Mesendoderm (in vitro differentiated cells): ENCODE results near the gene PLEKHA5.
"Not testable (repeated sequence)": the region's sequence is repeated elsewhere in the genome, so short reads cannot be mapped to it uniquely, and the experiment has no call there.

Experiments
- DNase-seq: peaks from one replicate; pipeline ENCODE4 v3.0.0; 2013
- H2AK5ac ChIP-seq: 2 replicates; pipeline ENCODE4 v1.6.1; 2013; ENCODE audit warnings: low read length, inconsistent platforms
- H2BK120ac ChIP-seq: 2 replicates; pipeline ENCODE4 v1.6.1; 2013; ENCODE audit warnings: low read depth, mild to moderate bottlenecking, low read length, moderate library complexity, mixed read lengths
- H2BK15ac ChIP-seq: replicated peaks from 2 replicates; pipeline ENCODE4 v1.6.1; 2013; ENCODE audit warnings: low read depth, mild to moderate bottlenecking, moderate library complexity
- H2BK5ac ChIP-seq: 2 replicates; pipeline ENCODE4 v1.6.1; 2013; ENCODE audit warnings: low read length, inconsistent platforms
- H3K18ac ChIP-seq: 2 replicates; pipeline ENCODE4 v1.6.1; 2013; ENCODE audit warnings: mild to moderate bottlenecking, low read length, mixed read lengths
- H3K23ac ChIP-seq: one replicate; pipeline ENCODE4 v1.6.1; 2013; ENCODE audit warnings: low read length
- H3K27ac ChIP-seq: 2 replicates; pipeline ENCODE4 v1.5.1; 2013; ENCODE audit warnings: low read depth, mild to moderate bottlenecking, inconsistent platforms, low read length, moderate library complexity
- H3K27me3 ChIP-seq: 2 replicates; pipeline ENCODE4 v1.6.1; 2013; ENCODE audit warnings: low read length, control low read depth, mild to moderate bottlenecking, inconsistent platforms; ENCODE audit not compliant: insufficient read depth, poor library complexity
- H3K36me3 ChIP-seq: 2 replicates; pipeline ENCODE4 v1.6.1; 2013; ENCODE audit warnings: low read length, inconsistent platforms; ENCODE audit not compliant: control insufficient read depth, insufficient read depth
- H3K4ac ChIP-seq: one replicate; pipeline ENCODE4 v1.6.1; 2013; ENCODE audit warnings: low read depth, mild to moderate bottlenecking, low read length, moderate library complexity
- H3K4me1 ChIP-seq: 2 replicates; pipeline ENCODE4 v1.6.1; 2013; ENCODE audit warnings: low read depth, low read length, inconsistent platforms; ENCODE audit not compliant: control insufficient read depth
- H3K4me2 ChIP-seq: 2 replicates; pipeline ENCODE4 v1.6.1; 2013; ENCODE audit warnings: low read length
- H3K4me3 ChIP-seq: 2 replicates; pipeline ENCODE4 v1.5.1; 2013; ENCODE audit warnings: mild to moderate bottlenecking, low read length
- H3K56ac ChIP-seq: one replicate; pipeline ENCODE4 v1.6.1; 2013; ENCODE audit warnings: low read length
- H3K79me1 ChIP-seq: 2 replicates; pipeline ENCODE4 v1.6.1; 2013; ENCODE audit warnings: low read length, inconsistent platforms
- H3K79me2 ChIP-seq: 2 replicates; pipeline ENCODE4 v1.6.1; 2013; ENCODE audit warnings: mild to moderate bottlenecking, low read length; ENCODE audit not compliant: control insufficient read depth, insufficient read depth
- H3K9ac ChIP-seq: 2 replicates; pipeline ENCODE4 v1.6.1; 2013; ENCODE audit warnings: low read length, inconsistent platforms
- H4K5ac ChIP-seq: one replicate; pipeline ENCODE4 v1.6.1; 2013; ENCODE audit warnings: low read length
- H4K8ac ChIP-seq: one replicate; pipeline ENCODE4 v1.6.1; 2013; ENCODE audit warnings: low read depth, mild to moderate bottlenecking, control low read depth, low read length, moderate library complexity
- WGBS: extraction: QIAGEN DNeasy Blood & Tissue Kit; methylation state at CpG from one replicate; pipeline ENCODE4 v1.1.7; 2013; ENCODE audit warnings: low lambda C conversion rate, missing lambda C conversion rate; ENCODE audit not compliant: insufficient coverage; ENCODE audit errors: extremely low coverage; 5-methylcytosine and 5-hydroxymethylcytosine counted together

The PLEKHA5 gene

DNA sequence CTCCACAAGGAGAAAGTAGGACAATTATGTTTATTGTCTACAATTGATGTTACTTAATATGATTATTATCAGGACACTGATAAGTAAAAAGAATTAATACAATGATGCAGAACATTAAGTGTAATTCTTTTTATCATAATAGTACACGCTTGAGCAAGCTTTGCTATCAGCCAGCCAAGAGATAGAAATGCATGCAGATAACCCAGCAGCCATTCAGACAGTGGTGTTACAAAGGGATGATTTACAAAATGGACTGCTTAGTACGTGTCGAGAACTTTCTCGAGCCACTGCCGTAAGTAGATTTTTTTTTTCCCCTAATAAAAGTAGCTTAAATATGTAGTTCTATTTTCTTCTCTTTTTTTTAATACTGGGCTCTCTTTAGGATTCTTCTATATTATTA lies 192.8 kb downstream of the PLEKHA5 start:
- DNase-seq: peak; percentile 27
- Histone ChIP-seq H3K9ac (no peak overlapping the region), H3K56ac (no peak overlapping the region), H3K36me3 (no peaks in the 10 kb centered on the region), H2BK120ac (no peak overlapping the region), H3K23ac (no peak overlapping the region), H3K4me2 (no peak overlapping the region), H3K4me3 (no peak overlapping the region), H3K27ac (no peak overlapping the region), H3K4me1 (no peaks in the 10 kb centered on the region), H2BK15ac (no peak overlapping the region), H4K8ac (no peak overlapping the region), H2AK5ac (no peak overlapping the region), H3K18ac (no peak overlapping the region), H3K79me2 (no peaks in the 10 kb centered on the region), H3K79me1 (no peaks in the 10 kb centered on the region), H3K4ac (no peak overlapping the region), H3K27me3 (no peaks in the 10 kb centered on the region), H4K5ac (no peak overlapping the region), H2BK5ac (no peak overlapping the region)
- no CpG with 5 or more reads among the region's 5 CpGs for WGBS

DNA sequence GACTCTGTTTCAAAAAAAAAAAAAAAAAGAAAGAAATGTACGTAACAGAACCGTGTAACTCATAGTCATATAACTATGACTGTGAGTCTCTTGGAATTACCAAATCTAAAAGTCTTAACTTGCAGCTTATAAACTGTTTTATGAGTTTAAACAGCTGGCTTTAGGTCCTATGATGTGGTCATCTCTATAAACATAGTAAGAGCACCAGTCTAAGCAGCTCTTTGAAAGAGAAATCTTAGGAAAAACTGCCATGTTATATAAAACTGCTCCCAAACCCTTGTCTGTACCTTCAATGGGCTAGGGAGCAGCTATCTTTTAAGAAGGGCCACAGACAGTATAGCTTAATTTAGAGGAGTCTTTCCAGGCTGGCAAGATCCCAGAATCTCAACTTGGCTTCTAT lies 194.3 kb downstream of the PLEKHA5 start:
- no peak overlapping the region for H4K8ac ChIP-seq
- no peak overlapping the region for H3K4ac ChIP-seq
- no peaks in the 10 kb centered on the region for H3K4me1 ChIP-seq
- H3K36me3 ChIP-seq: no peaks in the 10 kb centered on the region
- H2BK15ac ChIP-seq: no peak overlapping the region
- no peaks in the 10 kb centered on the region for H3K27me3 ChIP-seq
- H3K79me2 ChIP-seq: no peaks in the 10 kb centered on the region
- H3K4me3 ChIP-seq: no peak overlapping the region
- no peak overlapping the region for H3K4me2 ChIP-seq
- H3K9ac ChIP-seq: no peak overlapping the region
- no peak overlapping the region for H3K27ac ChIP-seq
- no peak overlapping the region for H4K5ac ChIP-seq
- WGBS: no CpG with 5 or more reads among the region's 2 CpGs
- no peak overlapping the region for H2AK5ac ChIP-seq
- no peak overlapping the region for H2BK5ac ChIP-seq
- no peaks in the 10 kb centered on the region for H3K79me1 ChIP-seq
- no peak overlapping the region for H3K18ac ChIP-seq
- no peak overlapping the region for H3K56ac ChIP-seq
- H2BK120ac ChIP-seq: no peak overlapping the region
- DNase-seq: no peak
- H3K23ac ChIP-seq: no peak overlapping the region

DNA sequence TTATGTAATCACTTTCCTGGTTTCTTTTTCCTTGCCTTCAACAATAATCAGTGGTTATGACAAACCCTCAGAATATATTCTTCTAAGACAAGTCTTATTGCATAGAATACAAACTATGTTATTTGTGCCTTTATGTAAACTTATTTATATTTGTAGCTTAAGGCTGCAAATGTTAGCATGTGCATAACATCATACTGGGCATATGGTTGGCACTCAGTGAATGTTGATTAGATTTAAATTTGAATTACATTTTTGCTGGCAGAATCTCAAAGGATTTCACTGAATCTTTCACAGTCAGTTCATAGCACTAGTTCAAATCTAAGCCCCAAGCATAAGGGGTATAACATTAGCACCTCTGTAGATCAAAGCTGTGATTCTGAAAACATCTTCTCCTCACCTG lies 196.6 kb downstream of the PLEKHA5 start:
- no peak overlapping the region for H3K4ac ChIP-seq
- H2BK120ac ChIP-seq: no peak overlapping the region
- H4K5ac ChIP-seq: no peak overlapping the region
- no peak overlapping the region for H2AK5ac ChIP-seq
- H2BK15ac ChIP-seq: no peak overlapping the region
- H3K4me3 ChIP-seq: no peak overlapping the region
- no peaks in the 10 kb centered on the region for H3K79me2 ChIP-seq
- no peak overlapping the region for H3K23ac ChIP-seq
- no peaks in the 10 kb centered on the region for H3K36me3 ChIP-seq
- H3K4me2 ChIP-seq: no peak overlapping the region
- DNase-seq: no peak
- H3K79me1 ChIP-seq: no peaks in the 10 kb centered on the region
- no peaks in the 10 kb centered on the region for H3K4me1 ChIP-seq
- no peak overlapping the region for H3K9ac ChIP-seq
- no peak overlapping the region for H2BK5ac ChIP-seq
- no peak overlapping the region for H3K18ac ChIP-seq
- no peak overlapping the region for H3K56ac ChIP-seq
- H3K27ac ChIP-seq: no peak overlapping the region
- H4K8ac ChIP-seq: no peak overlapping the region
- no peaks in the 10 kb centered on the region for H3K27me3 ChIP-seq

DNA sequence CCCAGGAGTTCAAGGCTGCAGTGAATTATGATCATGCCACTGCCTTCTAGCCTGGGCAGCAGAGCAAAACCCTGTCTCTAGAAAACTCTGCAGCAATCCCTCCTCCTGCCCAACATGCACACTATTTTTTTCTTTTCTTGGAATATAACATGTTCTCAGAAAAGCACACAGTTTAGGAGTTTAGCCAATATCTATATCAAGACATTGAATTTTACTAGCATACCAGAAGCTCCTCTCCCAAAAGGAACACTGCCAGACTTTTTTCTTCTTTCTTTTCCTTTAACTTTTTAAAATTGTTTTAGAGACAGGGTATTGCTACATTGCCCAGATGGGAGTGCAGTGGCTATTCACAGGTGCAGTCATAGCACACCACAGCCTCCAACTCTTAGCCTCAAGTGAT lies 202.7 kb downstream of the PLEKHA5 start:
- Histone ChIP-seq H3K56ac (no peak overlapping the region), H3K27ac (no peak overlapping the region)

DNA sequence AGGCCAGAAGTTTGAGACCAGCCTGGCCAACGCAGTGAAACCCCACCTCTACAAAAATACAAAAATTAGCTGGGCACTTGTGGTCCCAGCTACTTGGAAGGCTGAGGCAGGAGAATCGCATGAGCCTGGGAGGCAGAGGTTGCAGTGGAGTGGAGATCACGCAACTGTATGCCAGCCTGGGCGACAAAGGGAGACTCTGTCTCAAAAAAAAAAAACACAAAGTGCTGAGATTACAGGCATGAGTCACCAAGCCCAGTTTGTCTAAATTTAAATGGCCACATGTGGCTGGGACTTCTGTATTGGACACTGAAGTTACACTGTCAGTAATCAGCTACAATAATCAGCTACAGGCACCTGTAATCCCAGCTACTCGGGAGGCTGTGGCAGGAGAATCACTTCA lies 208.9 kb downstream of the PLEKHA5 start:
- H3K36me3 ChIP-seq: peaks cover under 1% of the 10 kb centered on the region
- no peak overlapping the region for H2AK5ac ChIP-seq
- no peak overlapping the region for H3K4me2 ChIP-seq
- no peak overlapping the region for H3K4me3 ChIP-seq
- H3K9ac ChIP-seq: no peak overlapping the region
- H2BK15ac ChIP-seq: no peak overlapping the region
- no peak overlapping the region for H4K5ac ChIP-seq
- no peak overlapping the region for H4K8ac ChIP-seq
- no peak overlapping the region for H3K56ac ChIP-seq
- no peak overlapping the region for H3K4ac ChIP-seq
- WGBS: no CpG with 5 or more reads among the region's 5 CpGs
- no peaks in the 10 kb centered on the region for H3K79me2 ChIP-seq
- no peaks in the 10 kb centered on the region for H3K79me1 ChIP-seq
- no peak overlapping the region for H3K18ac ChIP-seq
- DNase-seq: no peak
- H3K27me3 ChIP-seq: no peaks in the 10 kb centered on the region
- H3K4me1 ChIP-seq: no peaks in the 10 kb centered on the region
- H2BK120ac ChIP-seq: no peak overlapping the region
- H2BK5ac ChIP-seq: no peak overlapping the region
- no peak overlapping the region for H3K23ac ChIP-seq
- H3K27ac ChIP-seq: no peak overlapping the region

More for the DNA sequence above, 202.7 kb downstream of the PLEKHA5 start:
- H3K4ac ChIP-seq: no peak overlapping the region
- H3K4me1 ChIP-seq: no peaks in the 10 kb centered on the region
- no peak overlapping the region for H3K9ac ChIP-seq
- H2AK5ac ChIP-seq: no peak overlapping the region
- no peak overlapping the region for H3K18ac ChIP-seq
- H4K5ac ChIP-seq: no peak overlapping the region
- no peak overlapping the region for H2BK120ac ChIP-seq
- H3K79me1 ChIP-seq: no peaks in the 10 kb centered on the region
- no peak overlapping the region for H2BK5ac ChIP-seq
- no peak overlapping the region for H2BK15ac ChIP-seq
- H3K23ac ChIP-seq: no peak overlapping the region
- H3K4me3 ChIP-seq: no peak overlapping the region
- DNase-seq: no peak
- H3K4me2 ChIP-seq: no peak overlapping the region
- H3K79me2 ChIP-seq: no peaks in the 10 kb centered on the region
- no peak overlapping the region for H4K8ac ChIP-seq
- H3K27me3 ChIP-seq: no peaks in the 10 kb centered on the region
- no peaks in the 10 kb centered on the region for H3K36me3 ChIP-seq

DNA sequence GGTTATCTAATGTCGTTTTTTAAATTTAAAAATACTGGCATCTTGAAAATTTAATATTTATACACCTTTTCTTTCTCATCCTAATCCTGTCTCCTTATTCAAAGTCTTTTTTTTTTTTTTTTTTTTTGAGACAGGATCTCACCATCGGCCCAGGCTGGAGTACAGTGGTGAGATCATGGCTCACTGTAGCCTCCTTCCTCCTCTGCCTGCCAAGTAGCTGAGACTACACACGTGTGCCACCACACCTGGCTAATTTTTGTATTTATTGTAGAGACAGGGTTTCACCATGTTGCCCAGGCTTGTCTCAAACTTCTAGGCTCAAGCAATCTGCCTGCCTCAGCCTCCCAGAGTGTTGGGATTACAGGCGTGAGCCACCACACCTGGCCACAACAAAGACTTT lies 221.3 kb downstream of the PLEKHA5 start:
- H2BK120ac ChIP-seq, H2BK15ac ChIP-seq, H3K18ac ChIP-seq, H3K79me1 ChIP-seq, H3K23ac ChIP-seq, H3K56ac ChIP-seq, H3K27ac ChIP-seq, H4K8ac ChIP-seq, H3K9ac ChIP-seq, H4K5ac ChIP-seq, H3K79me2 ChIP-seq, H3K4me3 ChIP-seq, H3K4me1 ChIP-seq, H3K4me2 ChIP-seq, H3K36me3 ChIP-seq, H3K27me3 ChIP-seq, H2BK5ac ChIP-seq, DNase-seq, H2AK5ac ChIP-seq, H3K4ac ChIP-seq: not testable (repeated sequence)
- no CpG with 5 or more reads among the region's 4 CpGs for WGBS
